HG02938 (cell line): ENCODE data around the gene ALDH5A1.
A peak's percentile ranks its signal among the peaks of the same experiment; 100 is the strongest.

Experiments
- ATAC-seq: cut with Tn5 transposase; IDR thresholded peaks from one replicate; pipeline ENCODE4 v1.9.1; 2021; ENCODE audit warnings: mild to moderate bottlenecking, moderate library complexity; ENCODE audit not compliant: unreplicated experiment

ALDH5A1 gene

DNA sequence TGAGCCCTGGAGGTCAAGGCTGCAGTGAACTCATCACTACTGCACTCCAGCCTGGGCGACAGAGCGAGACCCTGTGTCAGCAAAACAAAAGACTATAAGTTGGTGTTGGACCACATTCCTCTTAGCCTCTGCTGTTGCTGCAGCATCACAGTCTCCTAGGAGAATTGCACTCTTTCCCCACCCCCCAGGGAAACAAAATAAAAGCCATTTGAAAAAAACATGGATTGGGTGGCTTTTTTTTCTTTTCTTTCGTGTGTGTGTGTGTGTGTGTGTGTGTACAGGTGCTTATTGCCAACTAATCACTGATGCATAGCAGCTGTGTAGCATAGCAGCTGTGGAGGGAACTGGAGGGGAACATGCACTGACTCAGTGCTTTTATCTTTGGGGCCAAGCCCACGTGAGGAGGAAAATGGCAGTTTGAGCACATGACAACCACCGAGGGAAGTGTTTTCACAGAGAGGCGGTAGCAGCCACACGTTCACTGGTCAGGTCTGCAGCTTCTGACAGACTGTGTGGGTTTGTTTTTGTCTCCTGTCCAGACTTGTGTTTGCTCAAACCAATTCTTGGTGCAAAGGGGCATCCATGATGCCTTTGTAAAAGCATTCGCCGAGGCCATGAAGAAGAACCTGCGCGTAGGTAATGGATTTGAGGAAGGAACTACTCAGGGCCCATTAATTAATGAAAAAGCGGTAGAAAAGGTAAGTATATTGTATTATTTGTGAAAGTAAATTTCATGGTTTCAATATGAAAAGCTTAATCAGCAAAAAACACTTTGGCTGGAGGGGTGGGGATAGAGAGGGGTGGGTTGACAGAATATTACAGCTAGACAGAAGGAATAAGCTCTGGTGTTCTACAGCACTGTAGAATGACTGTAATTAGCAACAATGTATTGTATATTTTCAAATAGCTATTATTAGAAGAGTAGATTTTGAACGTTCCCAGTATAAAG, 27.7 kb downstream of the ALDH5A1 start:
- ATAC-seq, result peak; percentile 43

DNA sequence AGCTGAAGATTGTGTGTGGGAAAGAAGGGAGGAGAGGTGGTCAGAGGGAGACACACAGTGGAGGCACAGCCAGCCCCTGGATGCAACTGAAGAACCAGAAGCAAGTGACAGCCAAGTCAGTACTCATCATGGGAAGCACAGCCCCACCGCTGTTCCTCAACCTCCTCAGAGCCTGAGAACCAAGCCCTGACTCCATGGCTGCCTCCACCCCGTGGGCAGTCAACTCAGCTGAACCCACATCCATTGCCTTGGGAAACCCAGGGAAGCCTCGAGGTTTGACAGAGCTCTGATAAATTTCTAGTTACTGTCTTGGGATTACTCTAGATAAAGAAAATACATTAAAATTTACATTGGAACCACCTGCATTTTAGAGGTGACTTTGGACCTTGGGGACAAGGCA, 29.6 kb downstream of the ALDH5A1 start:
- no peak for ATAC-seq

DNA sequence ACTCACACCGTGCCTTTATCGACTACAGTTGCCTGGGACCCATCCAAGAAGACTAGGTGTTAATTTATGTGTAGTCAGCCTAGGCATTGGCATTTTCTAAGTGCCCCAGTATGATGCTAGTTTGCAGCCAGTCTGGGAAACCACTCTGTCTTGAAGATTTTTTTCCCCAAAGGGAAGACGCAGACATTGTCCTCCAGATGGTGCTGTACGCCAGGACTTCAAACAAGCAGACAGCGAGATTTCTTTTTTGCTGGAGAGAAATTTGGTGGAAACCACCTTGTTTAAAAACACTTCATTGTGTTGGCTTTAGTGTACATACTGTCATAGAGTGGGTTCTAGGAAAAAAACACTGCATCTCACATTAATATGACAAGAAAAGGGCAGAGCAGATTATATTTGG, 30.0 kb downstream of the ALDH5A1 start:
- ATAC-seq, result peak; percentile 34

DNA sequence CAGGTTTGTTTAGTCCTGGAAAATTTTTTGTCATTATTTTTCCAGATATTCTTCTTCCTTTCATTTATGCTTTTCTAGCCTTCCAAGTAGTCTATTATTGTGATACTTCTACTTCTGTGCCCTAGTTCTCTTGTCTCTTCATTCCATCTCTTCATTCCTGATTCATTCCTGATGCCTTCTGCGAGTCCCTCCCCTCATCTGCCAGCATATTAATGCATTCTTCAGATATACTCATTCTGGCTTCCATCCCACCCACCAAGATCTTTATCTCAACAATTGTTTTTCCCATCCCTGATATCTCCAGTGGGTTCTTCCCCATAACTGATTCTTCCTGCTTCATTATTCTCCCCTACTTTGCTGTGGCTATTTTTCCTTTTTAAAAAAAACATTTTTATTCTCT, 35.2 kb downstream of the ALDH5A1 start:
- ATAC-seq, result no peak

DNA sequence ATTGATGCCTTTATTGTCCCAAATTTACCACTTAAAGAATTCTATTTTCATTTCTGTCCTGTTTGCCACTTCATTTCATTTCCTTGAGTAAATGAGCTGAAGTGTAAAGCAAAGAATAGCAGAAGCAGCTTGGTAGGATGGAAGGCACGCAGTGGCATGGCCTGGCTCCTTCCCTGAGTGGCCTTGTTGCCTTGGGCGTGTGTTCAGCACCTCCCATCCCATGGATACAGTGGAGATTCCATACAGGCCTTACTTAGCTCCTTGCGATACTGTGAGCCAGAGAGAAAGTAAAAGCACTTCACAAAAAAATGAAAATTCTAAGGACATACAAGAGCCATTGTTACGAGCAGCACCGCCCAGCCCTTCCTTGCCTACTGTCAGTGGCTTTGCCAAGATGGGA, 39.6 kb downstream of the ALDH5A1 start:
- ATAC-seq, result no peak

DNA sequence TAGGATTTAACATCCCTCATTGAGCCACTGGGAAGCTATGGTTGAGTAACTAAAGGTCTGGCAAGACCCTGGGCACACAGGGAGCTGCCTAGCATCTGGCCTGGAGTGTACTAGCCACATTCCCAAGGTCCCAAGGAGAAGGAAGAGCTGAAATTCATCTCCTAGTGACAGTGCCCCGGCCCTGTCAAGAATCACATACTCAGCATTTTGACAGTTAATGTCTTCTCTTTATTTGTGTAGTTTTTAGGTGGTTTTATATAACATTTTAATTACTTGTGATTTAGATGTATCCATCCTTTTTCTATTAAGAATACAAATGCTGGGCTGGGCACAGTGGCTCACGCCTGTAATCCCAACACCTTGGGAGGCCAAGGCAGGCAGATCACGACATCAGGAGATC, 40.4 kb downstream of the ALDH5A1 start:
- no peak for ATAC-seq

DNA sequence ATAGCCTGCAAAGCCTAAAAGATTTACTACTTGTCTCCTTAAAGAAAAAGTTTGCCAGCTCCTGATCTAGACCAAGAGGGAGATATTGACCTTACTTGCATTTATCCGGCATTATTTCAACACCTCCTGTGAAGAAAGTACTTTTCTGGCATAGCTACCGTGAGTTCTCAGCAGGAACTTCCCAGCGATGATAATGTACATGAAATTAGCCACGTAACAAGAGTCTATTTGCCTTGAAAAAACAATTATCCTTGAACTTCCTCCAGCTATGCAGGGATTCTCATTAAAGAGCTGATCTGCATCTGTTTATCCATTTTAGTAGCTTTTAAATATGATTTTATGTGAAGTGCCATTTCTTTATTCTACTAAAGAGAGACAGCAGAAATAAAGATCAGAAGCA, 41.7 kb downstream of the ALDH5A1 start:
- no peak for ATAC-seq

DNA sequence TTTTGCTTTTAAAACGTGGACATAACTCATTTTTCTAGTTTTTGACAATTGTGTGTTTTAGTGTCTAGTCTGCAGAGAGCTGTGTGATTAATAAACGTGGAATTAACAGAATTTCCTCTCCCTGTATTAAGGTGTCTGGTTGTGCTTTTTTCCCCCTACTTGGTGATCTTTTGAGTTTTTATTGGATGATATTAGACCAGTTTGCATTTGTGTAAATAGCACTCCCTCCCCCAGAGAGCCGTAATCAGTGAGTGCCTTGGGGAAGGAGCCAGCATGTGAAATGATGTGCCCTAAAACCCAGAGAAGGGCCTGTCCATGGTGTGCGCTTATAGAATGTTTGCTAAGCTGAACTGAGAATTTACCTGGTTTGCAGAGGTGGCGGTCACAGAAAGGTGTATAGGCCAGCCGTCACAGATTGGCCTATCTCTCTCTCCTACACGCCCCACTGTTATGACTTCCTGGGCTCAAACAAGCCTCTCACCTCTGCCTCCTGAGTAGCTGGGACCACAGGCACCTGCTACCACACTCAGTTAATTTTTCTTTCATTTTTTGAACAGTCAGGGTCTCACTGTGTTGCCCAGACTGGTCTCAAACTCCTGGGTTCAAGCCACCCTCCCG, 42.4 kb downstream of the ALDH5A1 start:
- ATAC-seq, result no peak

DNA sequence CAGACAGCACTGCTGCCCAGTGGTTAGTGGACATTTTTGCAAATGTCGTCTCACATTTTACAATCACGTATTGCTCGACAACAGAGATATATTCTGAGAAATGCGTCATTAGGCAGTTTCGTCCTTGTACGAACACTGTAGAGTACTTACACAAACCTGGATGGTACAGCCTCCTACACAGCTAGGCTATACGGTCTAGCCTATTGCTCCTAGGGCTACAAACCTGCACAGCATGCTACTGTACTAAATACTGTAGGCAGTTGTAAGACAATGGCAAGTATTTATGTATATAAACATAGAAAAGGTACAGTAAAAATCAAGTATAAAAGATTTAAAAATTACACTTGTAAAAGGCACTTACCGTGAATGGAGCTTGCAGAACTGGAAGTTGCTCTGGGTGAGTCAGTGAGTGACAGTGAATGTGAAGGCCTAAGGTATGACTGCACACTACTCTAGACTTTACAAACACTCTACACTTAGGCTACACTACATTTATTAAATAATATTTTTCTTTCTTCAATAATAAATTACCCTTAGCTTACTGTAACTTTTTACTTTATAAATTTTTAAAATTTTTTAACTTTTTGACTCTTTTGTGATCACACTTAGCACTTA, 43.1 kb downstream of the ALDH5A1 start:
- ATAC-seq, result no peak

DNA sequence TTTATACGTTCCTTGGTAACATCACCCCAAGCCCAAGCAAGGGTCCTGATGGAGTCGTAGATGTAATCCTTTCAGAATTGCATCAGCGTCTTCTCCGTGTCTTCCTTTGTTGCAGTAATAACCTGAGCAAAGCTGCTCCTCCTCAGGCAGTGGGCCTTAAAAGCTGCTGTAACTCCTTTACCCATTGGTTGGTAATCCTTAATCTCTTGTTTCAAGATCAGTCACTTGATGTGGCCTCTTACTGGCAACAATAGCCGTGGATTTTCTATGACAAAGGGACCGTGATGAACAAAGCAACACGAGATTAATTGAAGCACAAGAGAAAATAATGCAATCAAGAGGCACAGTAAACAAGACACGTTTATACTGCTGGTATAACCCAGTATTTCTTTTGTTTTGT, 44.6 kb downstream of the ALDH5A1 start:
- ATAC-seq, result no peak

DNA sequence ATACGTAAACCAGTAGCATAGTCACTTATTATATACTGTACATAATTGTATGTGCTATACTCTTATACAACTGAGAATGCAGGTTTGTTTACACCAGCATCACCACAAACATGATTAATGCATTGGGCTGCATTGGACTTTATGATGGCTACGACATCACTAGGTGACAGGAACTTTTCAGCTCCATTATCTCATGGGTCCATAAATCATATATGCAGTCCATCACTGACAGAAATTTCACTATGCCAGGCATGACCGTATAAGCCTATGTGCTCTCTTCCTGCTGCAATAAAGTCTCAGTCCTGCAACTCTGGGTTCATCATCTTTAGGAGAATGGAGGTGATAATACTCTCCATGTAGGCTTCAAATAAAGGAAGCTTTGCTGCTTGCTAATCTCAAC, 45.4 kb downstream of the ALDH5A1 start:
- no peak for ATAC-seq

DNA sequence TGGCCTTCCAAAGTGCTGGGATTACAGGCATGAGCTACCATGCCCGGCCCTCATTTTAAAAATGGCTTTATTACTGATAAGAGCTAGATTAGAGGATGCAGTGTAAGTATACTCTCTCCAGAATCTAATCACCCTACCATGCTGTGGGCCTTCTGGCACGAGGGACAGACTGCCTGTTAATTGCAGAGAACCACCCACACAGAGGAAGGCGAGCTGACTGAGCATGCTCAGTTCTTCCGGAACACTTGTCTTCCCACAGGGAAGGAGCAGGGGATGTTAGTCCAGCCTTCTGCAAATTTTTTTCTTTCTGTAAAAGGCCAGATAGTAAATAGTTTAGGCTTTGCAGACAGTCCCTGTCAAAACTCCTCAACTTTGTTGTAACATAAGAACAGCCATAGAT, 48.9 kb downstream of the ALDH5A1 start:
- ATAC-seq, result no peak

DNA sequence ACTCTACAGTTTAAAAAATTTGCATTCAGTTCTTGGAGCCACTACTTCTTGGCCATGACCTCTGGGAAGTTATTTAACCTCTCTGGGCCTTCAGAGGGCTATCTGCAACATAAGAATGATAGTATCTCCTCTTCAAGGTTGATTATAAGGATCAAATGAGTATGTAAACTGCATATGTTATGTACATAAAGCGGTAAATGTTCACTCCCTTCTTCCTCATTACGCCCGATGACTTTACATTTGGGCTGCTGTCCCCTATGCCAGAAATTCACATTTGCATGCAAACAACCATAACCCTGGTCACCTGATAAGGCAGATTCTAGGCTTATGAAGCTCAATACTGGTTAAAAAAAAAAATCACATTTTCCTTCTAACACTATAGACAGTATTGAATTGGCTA, 50.4 kb downstream of the ALDH5A1 start:
- ATAC-seq, result no peak

DNA sequence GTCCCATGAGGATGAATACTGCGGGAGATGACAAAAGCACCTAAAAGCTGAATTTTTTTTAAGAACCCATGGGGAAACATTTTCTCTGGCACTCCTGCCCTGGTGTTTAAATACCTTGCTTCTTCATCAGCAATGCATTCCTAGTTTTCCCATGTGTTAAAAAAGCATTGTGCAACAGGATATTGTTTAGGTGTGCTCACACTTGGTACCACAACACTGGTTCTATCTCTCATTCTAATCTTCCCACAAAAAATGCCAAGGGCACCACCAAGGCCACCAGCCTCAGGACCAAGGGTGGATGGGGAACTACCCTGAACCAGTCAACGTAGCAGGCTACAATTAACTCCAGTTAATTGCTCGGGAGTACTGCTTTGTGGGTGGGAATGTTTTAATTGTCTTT, 50.9 kb downstream of the ALDH5A1 start:
- no peak for ATAC-seq

DNA sequence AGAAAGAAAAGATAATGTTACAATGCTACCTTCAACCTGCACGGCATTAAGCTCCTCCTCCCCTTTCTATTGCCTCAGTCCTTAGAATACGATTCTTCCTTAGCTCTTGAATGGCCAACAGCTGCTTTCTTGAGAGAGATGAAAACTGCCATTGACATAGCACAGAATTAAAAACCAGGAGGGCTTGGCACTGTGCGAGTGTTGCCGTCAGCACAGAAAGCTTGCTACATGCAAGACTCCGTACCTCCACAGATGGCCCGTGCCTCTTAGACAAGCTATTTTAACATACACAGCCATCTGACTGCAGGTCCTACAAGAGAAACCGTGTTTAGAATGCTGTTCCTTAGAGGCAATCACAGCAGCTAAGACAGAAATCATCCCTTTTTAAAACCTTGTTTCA, 51.7 kb downstream of the ALDH5A1 start:
- ATAC-seq, result no peak

DNA sequence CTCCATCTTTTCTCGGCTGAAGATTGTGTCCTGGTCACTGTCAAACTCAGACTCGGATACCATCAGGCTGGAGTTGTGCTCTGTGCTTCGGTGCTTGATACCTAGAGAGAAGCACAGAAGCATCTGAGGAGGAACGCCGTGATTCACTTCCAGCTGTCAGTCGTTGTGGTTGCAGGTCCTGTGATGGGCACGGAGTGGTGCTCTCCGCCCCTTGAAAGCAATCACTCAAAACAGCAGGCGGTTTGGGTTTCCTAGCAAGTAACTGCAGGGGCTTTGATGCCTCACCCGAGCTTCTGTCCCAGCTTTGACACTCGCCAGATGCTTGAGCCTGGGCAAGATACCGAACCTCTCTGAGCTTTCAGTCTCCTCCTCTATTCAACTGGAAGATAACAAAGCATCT, 52.5 kb downstream of the ALDH5A1 start:
- ATAC-seq, result no peak

DNA sequence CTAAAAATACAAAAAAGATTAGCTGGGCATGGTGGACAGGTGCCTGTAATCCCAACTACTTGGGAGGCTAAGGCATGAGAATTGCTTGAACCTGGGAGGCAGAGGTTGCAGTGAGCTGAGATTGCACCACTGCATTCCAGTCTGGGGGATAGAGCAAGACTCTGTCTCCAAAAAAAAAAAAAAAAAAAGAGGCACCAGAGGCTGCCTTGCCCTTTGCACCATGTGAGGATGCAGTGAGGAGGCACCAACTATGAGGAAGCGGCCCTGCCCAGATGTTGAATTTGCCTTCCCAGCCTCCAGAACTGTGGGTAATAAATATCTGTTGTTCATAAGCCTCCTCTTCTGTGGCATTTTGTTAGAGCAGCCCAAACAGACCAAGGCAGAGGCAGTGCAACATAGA, 54.4 kb downstream of the ALDH5A1 start:
- ATAC-seq, result no peak

DNA sequence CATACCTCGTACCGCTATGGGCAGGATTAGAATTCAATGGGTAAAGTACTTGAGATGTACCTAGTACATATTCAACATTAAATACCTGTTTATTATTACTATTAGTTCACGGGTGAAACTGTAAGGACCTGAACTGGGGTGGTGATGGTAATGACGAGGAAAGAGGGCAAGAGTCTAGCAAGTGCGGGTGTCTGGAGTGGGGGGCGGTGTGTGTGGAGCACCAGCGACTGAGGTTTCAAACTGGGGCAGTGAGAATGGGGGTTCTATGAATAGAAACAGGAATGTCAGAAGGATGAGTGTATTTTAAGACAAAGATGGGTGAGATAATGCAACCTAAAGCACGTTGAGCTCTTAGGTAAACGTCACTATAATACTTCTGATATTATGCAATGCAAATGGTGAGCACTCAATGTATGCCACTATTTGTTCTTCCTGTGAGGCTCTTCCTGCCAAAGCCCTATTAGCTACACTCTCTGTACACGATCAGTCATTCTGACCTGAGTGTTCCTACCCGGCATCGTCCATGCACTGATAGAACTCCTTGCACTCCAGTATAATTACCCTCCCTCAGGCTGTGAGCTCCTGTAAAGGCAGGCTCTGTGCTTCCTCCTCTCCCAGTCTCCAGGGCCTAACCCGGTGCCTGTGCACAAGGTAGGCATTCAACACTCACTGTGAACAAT, 55.0 kb downstream of the ALDH5A1 start:
- ATAC-seq, result no peak

DNA sequence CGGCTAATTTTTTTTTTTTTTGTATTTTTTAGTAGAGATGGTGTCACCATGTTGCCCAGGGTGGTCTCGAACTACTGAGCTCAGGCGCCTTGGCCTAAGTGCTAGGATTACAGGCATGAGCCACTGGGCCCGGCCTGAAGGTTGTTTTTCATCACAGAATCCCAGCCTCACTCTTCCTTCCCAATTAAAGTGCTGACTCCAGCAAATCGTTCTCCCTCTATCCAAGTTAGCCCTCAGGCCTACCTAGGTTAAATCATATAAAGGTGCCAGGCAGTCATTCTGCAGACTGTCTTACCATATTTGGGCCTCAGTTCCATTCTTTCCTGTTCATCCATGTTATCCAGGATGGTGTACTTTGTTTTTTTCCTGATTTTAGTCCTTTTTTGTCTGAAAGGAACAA, 56.4 kb downstream of the ALDH5A1 start:
- no peak for ATAC-seq

DNA sequence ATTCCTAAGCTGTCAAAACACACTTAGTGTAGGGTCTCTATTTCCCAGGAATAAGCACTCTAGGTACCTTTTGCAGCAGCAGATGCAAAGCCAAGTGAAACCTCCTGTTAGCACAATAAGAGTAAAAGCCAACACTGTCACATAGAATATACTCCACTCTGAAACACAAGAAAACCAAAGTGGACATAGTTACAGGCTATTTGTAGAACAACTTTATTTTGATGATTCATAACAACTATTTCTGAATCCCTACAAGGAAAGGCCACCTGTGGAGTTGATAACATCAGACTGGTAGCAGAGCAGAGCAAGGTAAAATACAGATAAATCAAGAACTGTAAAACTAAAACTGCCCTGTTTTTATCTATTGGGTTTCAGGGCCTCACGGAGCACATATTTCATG, 59.7 kb downstream of the ALDH5A1 start:
- no peak for ATAC-seq

DNA sequence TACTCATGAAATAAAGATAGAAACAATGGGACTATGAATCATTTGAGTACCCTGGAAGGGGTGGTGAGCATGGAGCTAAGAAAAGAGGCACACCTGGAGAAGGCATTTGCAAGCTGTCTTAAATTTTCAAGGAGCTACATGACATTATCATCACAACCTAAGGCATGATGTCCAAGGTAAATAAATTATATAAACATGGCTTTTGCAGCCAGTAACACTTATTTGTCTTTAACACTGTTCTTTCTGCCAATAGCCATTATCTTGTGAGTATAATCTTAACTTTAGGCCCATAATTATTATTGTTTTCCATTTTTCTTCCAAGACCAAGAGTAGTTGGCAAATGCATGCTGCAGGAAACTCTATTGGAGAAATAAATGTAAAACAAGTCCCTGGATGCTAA, 63.7 kb downstream of the ALDH5A1 start:
- no peak for ATAC-seq

DNA sequence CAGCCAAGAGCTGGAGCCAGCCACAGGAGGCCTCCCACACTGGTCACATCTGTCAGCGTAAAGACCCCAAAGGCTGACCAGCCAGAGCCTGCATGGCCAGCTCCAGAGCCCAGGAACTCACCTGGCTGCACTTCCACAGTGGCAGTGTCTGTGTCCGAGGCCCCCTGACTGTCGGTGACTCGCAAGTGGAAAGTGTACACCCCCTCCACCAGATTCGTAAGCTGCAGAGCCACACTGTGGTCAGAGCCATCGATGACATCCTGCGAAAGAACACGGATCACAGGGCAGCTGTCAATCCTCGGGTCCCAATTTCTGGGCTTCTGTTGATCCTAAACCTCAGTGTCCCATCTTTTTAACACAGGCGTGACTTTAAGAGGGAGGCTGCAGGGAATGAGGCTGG, 69.3 kb downstream of the ALDH5A1 start:
- ATAC-seq, result no peak
